Cardiac muscle cell (in vitro differentiated cells and primary cell): Measurements from ENCODE around the gene NRGN. TPM values are rescaled to one million over a fixed set of nuclear protein-coding genes. Genes with fewer than 3 reads are reported as not detected.

Experiments used
- DNase-seq, 2 donors: peaks; one replicate each; pipeline versions ENCODE4 v3.0.0 to v3.0.0-alpha.2; 2010 to 2017; ENCODE audit warnings: low read depth in 1 of 2, low spot score in 1 of 2
- H3K27ac ChIP-seq: fragments of 200-600 bp; sonication (generic); 2 replicates; pipeline ENCODE4 v1.5.1; 2016
- H3K27me3 ChIP-seq: fragments of 200-600 bp; sonication (generic); 2 replicates; pipeline ENCODE4 v1.6.0; 2016; ENCODE audit warnings: control low read depth
- H3K36me3 ChIP-seq: fragments of 200-600 bp; sonication (generic); 2 replicates; pipeline ENCODE4 v1.5.1; 2016; ENCODE audit warnings: control low read depth
- H3K4me1 ChIP-seq: fragments of 200-600 bp; sonication (generic); 2 replicates; pipeline ENCODE4 v1.8.1; 2017; ENCODE audit warnings: low read depth, mild to moderate bottlenecking, mixed run types
- H3K4me3 ChIP-seq: fragments of 200-600 bp; sonication (generic); 2 replicates; pipeline ENCODE4 v1.5.1; 2016; ENCODE audit warnings: mild to moderate bottlenecking
- H3K9me3 ChIP-seq: fragments of 200-600 bp; sonication (generic); 2 replicates; pipeline ENCODE4 v1.5.1; 2017; ENCODE audit warnings: low read depth, mild to moderate bottlenecking, control low read depth
- CTCF ChIP-seq: IDR thresholded peaks from 2 replicates; pipeline ENCODE4 v1.5.1; 2012; ENCODE audit warnings: low read depth, mild to moderate bottlenecking, low read length
- polyA plus RNA-seq: library from polyadenylated mRNA; unstranded; fragments of >200 nt; fragmentation: Nextera tagmentation; extraction: Ambion mirVana; gene quantifications from 2 replicates; pipeline ENCODE4 v1.2.1, GENCODE V29; 2016
- total RNA-seq: library from RNA; depleted of rRNA; stranded (reverse); fragments of >200 nt; gene quantifications from 2 replicates; pipeline ENCODE4 v1.2.3, GENCODE V29; 2016

NRGN gene
- total and polyA plus RNA-seq, 2 experiments from 2014 or later, result 1.1 to 2.1 TPM

GRCh38 chr11:124761301-124762104 lies 21.8 kb downstream of the NRGN start:
- TF ChIP-seq CTCF, result no peak
- Histone ChIP-seq H3K9me3 (no peaks in the 10 kb centered on the region), H3K27ac (no peak overlapping the region), H3K27me3 (peaks cover 66% of the 10 kb centered on the region), H3K4me3 (peak overlapping the region; percentile 12), H3K36me3 (peaks cover 2% of the 10 kb centered on the region), H3K4me1 (peaks cover 19% of the 10 kb centered on the region)
- no peak for DNase-seq

GRCh38 chr11:124762105-124762623 lies 22.4 kb downstream of the NRGN start, which contains the start of gene ESAM:
ESAM (minus strand) TSS chr11:124762290; CDS start chr11:124762154, 136 bp downstream.
- peaks cover 3% of the 10 kb centered on the region for H3K36me3 ChIP-seq
- H3K4me1 ChIP-seq, result peaks cover 19% of the 10 kb centered on the region
- H3K27me3 ChIP-seq, result peaks cover 59% of the 10 kb centered on the region
- DNase-seq, result peak in 1 of 2 donors; percentile 42
- peak within 1 kb of the TSS; percentile 12 for H3K4me3 ChIP-seq
- H3K9me3 ChIP-seq, result no peaks in the 10 kb centered on the region
- no peak within 1 kb of the TSS for H3K27ac ChIP-seq
- TF ChIP-seq CTCF, result no peak

GRCh38 chr11:124762624-124763155 lies 22.9 kb downstream of the NRGN start:
- no peak for TF ChIP-seq CTCF
- H3K27me3 ChIP-seq, result peaks cover 54% of the 10 kb centered on the region
- no peak overlapping the region for H3K27ac ChIP-seq
- H3K36me3 ChIP-seq, result peaks cover 8% of the 10 kb centered on the region
- H3K4me1 ChIP-seq, result peaks cover 19% of the 10 kb centered on the region
- no peaks in the 10 kb centered on the region for H3K9me3 ChIP-seq
- H3K4me3 ChIP-seq, result peak overlapping the region; percentile 12
- peak in 1 of 2 donors; percentile 44 for DNase-seq

GRCh38 chr11:124763156-124763947 lies 23.6 kb downstream of the NRGN start:
- H3K4me1 ChIP-seq, result peaks cover 19% of the 10 kb centered on the region
- H3K9me3 ChIP-seq, result no peaks in the 10 kb centered on the region
- peaks cover 47% of the 10 kb centered on the region for H3K27me3 ChIP-seq
- H3K27ac ChIP-seq, result no peak overlapping the region
- peak; percentile 77 to 88 for DNase-seq
- peak overlapping the region; percentile 12 for H3K4me3 ChIP-seq
- peak; percentile 82 for TF ChIP-seq CTCF
- peaks cover 8% of the 10 kb centered on the region for H3K36me3 ChIP-seq

GRCh38 chr11:124766156-124766555 lies 26.4 kb downstream of the NRGN start:
- Histone ChIP-seq H3K4me1 (peaks cover 6% of the 10 kb centered on the region), H3K36me3 (peaks cover 16% of the 10 kb centered on the region), H3K9me3 (no peaks in the 10 kb centered on the region), H3K27ac (no peak overlapping the region), H3K4me3 (no peak overlapping the region), H3K27me3 (peaks cover 19% of the 10 kb centered on the region)
- TF ChIP-seq CTCF, result no peak
- no peak for DNase-seq
